H9 (cell line): ENCODE results near the gene PPP1R12A. TPM values are rescaled to one million over a fixed set of nuclear protein-coding genes. Genes with fewer than 3 reads are reported as not detected.

Source experiments
- DNase-seq: peaks from one replicate; pipeline ENCODE4 v3.0.0-alpha.2; 2017
- H2AFZ ChIP-seq: one replicate; pipeline ENCODE4 v1.6.1; 2013; ENCODE audit warnings: mild to moderate bottlenecking, low read length, control low read depth, moderate library complexity
- H2AK5ac ChIP-seq: 2 replicates; pipeline ENCODE4 v1.6.1; 2013; ENCODE audit warnings: low read length, control low read depth, mixed read lengths; ENCODE audit not compliant: insufficient read length
- H2BK120ac ChIP-seq: one replicate; pipeline ENCODE4 v1.6.1; 2013; ENCODE audit warnings: low read depth, mild to moderate bottlenecking, low read length, control low read depth, inconsistent platforms; ENCODE audit not compliant: poor library complexity, severe bottlenecking
- H2BK12ac ChIP-seq: 2 replicates; pipeline ENCODE4 v1.6.1; 2013; ENCODE audit warnings: low read length, control low read depth, mixed read lengths, low read depth; ENCODE audit not compliant: insufficient read length
- H2BK15ac ChIP-seq: 2 replicates; pipeline ENCODE4 v1.6.1; 2013; ENCODE audit warnings: low read depth, low read length, control low read depth
- H2BK20ac ChIP-seq: one replicate; pipeline ENCODE4 v1.6.1; 2013; ENCODE audit warnings: low read depth, mild to moderate bottlenecking, low read length, control low read depth, inconsistent platforms; ENCODE audit not compliant: poor library complexity, severe bottlenecking
- H2BK5ac ChIP-seq: 2 replicates; pipeline ENCODE4 v1.6.1; 2013; ENCODE audit warnings: low read length, control low read depth, mixed read lengths; ENCODE audit not compliant: insufficient read length
- H3K14ac ChIP-seq: 2 replicates; pipeline ENCODE4 v1.6.1; 2013; ENCODE audit warnings: low read length, control low read depth; ENCODE audit not compliant: insufficient read depth
- H3K18ac ChIP-seq: 2 replicates; pipeline ENCODE4 v1.6.1; 2013; ENCODE audit warnings: low read depth, mild to moderate bottlenecking, mixed read lengths, low read length, control low read depth; ENCODE audit not compliant: insufficient read length
- H3K23ac ChIP-seq: 2 replicates; pipeline ENCODE4 v1.6.1; 2013; ENCODE audit warnings: low read length, control low read depth, mixed read lengths, low read depth; ENCODE audit not compliant: insufficient read length
- H3K23me2 ChIP-seq: 2 replicates; pipeline ENCODE4 v1.6.1; 2013; ENCODE audit warnings: low read depth, mild to moderate bottlenecking, mixed read lengths, low read length, control low read depth; ENCODE audit not compliant: insufficient read length, poor library complexity, severe bottlenecking
- H3K27ac ChIP-seq: 2 replicates; pipeline ENCODE4 v1.5.1; 2013; ENCODE audit warnings: low read length, control low read depth, mixed read lengths, low read depth; ENCODE audit not compliant: insufficient read length
- H3K27me3 ChIP-seq: 2 replicates; pipeline ENCODE4 v1.6.1; 2013; ENCODE audit warnings: low read length, control low read depth, inconsistent platforms; ENCODE audit not compliant: insufficient read depth
- H3K4ac ChIP-seq: 2 replicates; pipeline ENCODE4 v1.6.1; 2013; ENCODE audit warnings: low read depth, mild to moderate bottlenecking, control low read depth, inconsistent platforms, low read length, moderate library complexity
- H3K4me1 ChIP-seq: 2 replicates; pipeline ENCODE4 v1.6.1; 2013; ENCODE audit warnings: low read length, control low read depth, inconsistent platforms; ENCODE audit not compliant: insufficient read depth
- H3K4me2 ChIP-seq: 2 replicates; pipeline ENCODE4 v1.6.1; 2013; ENCODE audit warnings: low read length, control low read depth, mixed read lengths; ENCODE audit not compliant: insufficient read length, insufficient read depth
- H3K56ac ChIP-seq: 2 replicates; pipeline ENCODE4 v1.6.1; 2013; ENCODE audit warnings: low read depth, mild to moderate bottlenecking, mixed read lengths, low read length, control low read depth; ENCODE audit not compliant: insufficient read length
- H3K79me1 ChIP-seq: 2 replicates; pipeline ENCODE4 v1.6.1; 2013; ENCODE audit warnings: low read depth, mild to moderate bottlenecking, moderate library complexity, low read length, control low read depth, inconsistent platforms; ENCODE audit not compliant: insufficient read depth, poor library complexity, severe bottlenecking
- H3K79me2 ChIP-seq: 2 replicates; pipeline ENCODE4 v1.6.1; 2013; ENCODE audit warnings: low read length, control low read depth, inconsistent platforms; ENCODE audit not compliant: insufficient read depth
- H3K9ac ChIP-seq: 2 replicates; pipeline ENCODE4 v1.6.1; 2013; ENCODE audit warnings: low read length, control low read depth, mixed read lengths; ENCODE audit not compliant: insufficient read length; ENCODE audit errors: extremely low read depth
- H3K9me3 ChIP-seq: one replicate; pipeline ENCODE4 v1.6.1; 2013; ENCODE audit warnings: low read depth, low read length, inconsistent platforms; ENCODE audit not compliant: control insufficient read depth
- H3T11ph ChIP-seq: one replicate; pipeline ENCODE4 v1.6.1; 2013; ENCODE audit warnings: mild to moderate bottlenecking, low read length, control low read depth, inconsistent platforms
- H4K20me1 ChIP-seq: one replicate; pipeline ENCODE4 v1.6.1; 2013; ENCODE audit not compliant: control insufficient read depth, insufficient read length, insufficient read depth
- H4K5ac ChIP-seq: 2 replicates; pipeline ENCODE4 v1.6.1; 2013; ENCODE audit warnings: low read depth, mild to moderate bottlenecking, mixed read lengths, low read length, control low read depth; ENCODE audit not compliant: insufficient read length
- H4K8ac ChIP-seq: replicated peaks from 2 replicates; pipeline ENCODE4 v1.6.1; 2013; ENCODE audit warnings: low read length, control low read depth, mixed read lengths, low read depth; ENCODE audit not compliant: insufficient read length
- H4K91ac ChIP-seq: 2 replicates; pipeline ENCODE4 v1.6.1; 2013; ENCODE audit warnings: low read depth, mild to moderate bottlenecking, moderate library complexity, mixed read lengths, low read length, control low read depth; ENCODE audit not compliant: insufficient read length
- H3K27ac Mint-ChIP-seq, 3 experiments: 2 replicates in 2 of 3; 3 replicates in 1 of 3; pipeline ENCODE4 v1.8.0; 2020 to 2021; ENCODE audit warnings: mixed read lengths in 3 of 3, mild to moderate bottlenecking in 1 of 3, moderate library complexity in 1 of 3
- H3K27me3 Mint-ChIP-seq: 2 replicates; pipeline ENCODE4 v1.8.0; 2021; ENCODE audit warnings: low read depth, mild to moderate bottlenecking, moderate library complexity, mixed read lengths
- H3K36me3 Mint-ChIP-seq, 3 experiments: 2 replicates in 2 of 3; 3 replicates in 1 of 3; pipeline ENCODE4 v1.8.0; 2020 to 2021; ENCODE audit warnings: low read depth in 3 of 3, mixed read lengths in 3 of 3; ENCODE audit not compliant: insufficient read depth in 1 of 3
- H3K4me1 Mint-ChIP-seq, 2 experiments: 2 replicates each; pipeline ENCODE4 v1.8.0; 2020; ENCODE audit warnings: mixed read lengths in 2 of 2
- H3K4me3 Mint-ChIP-seq, 2 experiments: 2 replicates in 1 of 2; 3 replicates in 1 of 2; pipeline ENCODE4 v1.8.0; 2020 to 2021; ENCODE audit warnings: mild to moderate bottlenecking in 2 of 2, mixed read lengths in 2 of 2, moderate library complexity in 1 of 2
- H3K9me3 Mint-ChIP-seq, 2 experiments: 2 replicates in 1 of 2; 3 replicates in 1 of 2; pipeline ENCODE4 v1.8.0; 2020; ENCODE audit warnings: mild to moderate bottlenecking in 2 of 2, mixed read lengths in 2 of 2, moderate library complexity in 1 of 2
- CTCF ChIP-seq: fragments of 200-600 bp; sonication (generic); conservative IDR thresholded peaks from 3 replicates; pipeline ENCODE4 v1.8.0; 2021; ENCODE audit warnings: antibody characterized with exemption, mild to moderate bottlenecking
- WGBS: extraction: QIAGEN DNeasy Blood & Tissue Kit; methylation state at CpG from one replicate; pipeline ENCODE4 v1.1.7; 2013; ENCODE audit warnings: missing lambda C conversion rate, low lambda C conversion rate, mixed read lengths; ENCODE audit not compliant: insufficient read length; ENCODE audit errors: extremely low coverage; 5-methylcytosine and 5-hydroxymethylcytosine counted together
- total RNA-seq: library from RNA; stranded (reverse); gene quantifications from 2 replicates; pipeline ENCODE4 v1.2.1, GENCODE V29; 2021

The PPP1R12A gene
- total RNA-seq, 1 experiment from 2014 or later: 93.5 TPM

- H3K4me1 Mint-ChIP-seq: peaks cover 3 to 8% of the 10 kb centered on the region in 2 experiments
- Histone ChIP-seq H4K91ac (no peak overlapping the region), H3K14ac (no peak overlapping the region), H2BK12ac (no peak overlapping the region), H2BK20ac (no peak overlapping the region), H3K56ac (no peak overlapping the region), H2BK120ac (no peak overlapping the region), H3K23ac (no peak overlapping the region), H2AK5ac (no peak overlapping the region), H3K18ac (no peak overlapping the region), H3K27ac (no peak overlapping the region), H4K20me1 (no peaks in the 10 kb centered on the region), H2BK5ac (no peak overlapping the region), H3K27me3 (no peaks in the 10 kb centered on the region; the same call in 1 of the 2 replicates), H3K23me2 (no peaks in the 10 kb centered on the region), H2AFZ (no peak overlapping the region), H2BK15ac (no peak overlapping the region), H3K79me1 (no peaks in the 10 kb centered on the region), H3K9me3 (no peaks in the 10 kb centered on the region), H3K79me2 (no peaks in the 10 kb centered on the region), H4K8ac (no peak overlapping the region), H4K5ac (no peak overlapping the region), H3K4me1 (no peaks in the 10 kb centered on the region), H3K4ac (no peak overlapping the region), H3K4me2 (no peak overlapping the region), H3K9ac (no peak overlapping the region), H3T11ph (no peak overlapping the region)
- H3K4me3 Mint-ChIP-seq: no peak overlapping the region
- WGBS: no CpG with 5 or more reads among the region's 1 CpG
- no peak for DNase-seq
- H3K36me3 Mint-ChIP-seq: no peaks in the 10 kb centered on the region
- no peaks in the 10 kb centered on the region for H3K27me3 Mint-ChIP-seq
- H3K9me3 Mint-ChIP-seq: peaks cover 0 to 2% of the 10 kb centered on the region in 2 experiments; a peak in 1 of 5 replicates
- no peak overlapping the region for H3K27ac Mint-ChIP-seq
- TF ChIP-seq CTCF: no peak
Measured at GRCh38 chr12:79765157-79765556, 169.7 kb downstream of the PPP1R12A start.
